WTC11 (cell line): ENCODE results near the gene DNM3. TPM values are rescaled to one million over a fixed set of nuclear protein-coding genes. Genes with fewer than 3 reads are reported as not detected.

Source experiments
- AR ChIP-seq: fragments of 250-450 bp; sonication (Bioruptor Pico); IDR thresholded peaks from 2 replicates; pipeline ENCODE4 v1.9.0; 2021; ENCODE audit warnings: mild to moderate bottlenecking
- ATF3 ChIP-seq: sonication (generic); formaldehyde crosslinking; conservative IDR thresholded peaks from 2 replicates; pipeline ENCODE4 v1.8.1; 2022; ENCODE audit warnings: mild to moderate bottlenecking, missing genetic modification reagents
- ATF6 ChIP-seq: sonication (generic); formaldehyde crosslinking; IDR thresholded peaks from 2 replicates; pipeline ENCODE4 v1.8.1; 2023; ENCODE audit warnings: mild to moderate bottlenecking, missing genetic modification reagents
- ERG ChIP-seq: fragments of 250-450 bp; sonication (Bioruptor Pico); IDR thresholded peaks from 2 replicates; pipeline ENCODE4 v1.8.0; 2021; ENCODE audit warnings: mild to moderate bottlenecking
- FOXP4 ChIP-seq: sonication (generic); formaldehyde crosslinking; IDR thresholded peaks from 2 replicates; pipeline ENCODE4 v1.8.0; 2022; ENCODE audit warnings: mild to moderate bottlenecking, missing genetic modification reagents
- IRF1 ChIP-seq: sonication (generic); formaldehyde crosslinking; IDR thresholded peaks from 2 replicates; pipeline ENCODE4 v1.8.0; 2023; ENCODE audit warnings: missing genetic modification reagents
- NFYB ChIP-seq: sonication (generic); formaldehyde crosslinking; conservative IDR thresholded peaks from 2 replicates; pipeline ENCODE4 v1.8.0; 2022; ENCODE audit warnings: low read depth, missing genetic modification reagents
- OVOL2 ChIP-seq: fragments of 250-450 bp; sonication (Bioruptor Pico); IDR thresholded peaks from 2 replicates; pipeline ENCODE4 v1.9.0; 2021; ENCODE audit warnings: mild to moderate bottlenecking, borderline replicate concordance
- PRRX2 ChIP-seq: fragments of 250-450 bp; sonication (Bioruptor Pico); IDR thresholded peaks from 2 replicates; pipeline ENCODE4 v1.8.0; 2021; ENCODE audit warnings: mild to moderate bottlenecking
- SOX15 ChIP-seq: fragments of 250-450 bp; sonication (Bioruptor Pico); IDR thresholded peaks from 2 replicates; pipeline ENCODE4 v1.9.0; 2021; ENCODE audit warnings: mild to moderate bottlenecking
- TEAD4 ChIP-seq: sonication (generic); formaldehyde crosslinking; IDR thresholded peaks from 2 replicates; pipeline ENCODE4 v1.8.0; 2022; ENCODE audit warnings: mild to moderate bottlenecking, missing genetic modification reagents
- ZBTB43 ChIP-seq: sonication (generic); formaldehyde crosslinking; IDR thresholded peaks from 2 replicates; pipeline ENCODE4 v1.8.1; 2023; ENCODE audit warnings: mild to moderate bottlenecking, missing genetic modification reagents
- ZNF281 ChIP-seq: sonication (generic); formaldehyde crosslinking; IDR thresholded peaks from 2 replicates; pipeline ENCODE4 v1.8.0; 2023; ENCODE audit warnings: mild to moderate bottlenecking, missing genetic modification reagents
- total RNA-seq: library from RNA; stranded (reverse); gene quantifications from 3 replicates; pipeline ENCODE4 v1.2.3, GENCODE V29; 2021

The DNM3 gene
- total RNA-seq, 1 experiment from 2014 or later: 1.9 TPM

GRCh38 chr1:171835891-171836290, 5.4 kb upstream of the DNM3 start (continued):
- TF ChIP-seq ZBTB43 (CRISPR knock-in tag) (no peak), PRRX2 (no peak), OVOL2 (CRISPR knock-in tag) (no peak), NFYB (CRISPR knock-in tag) (no peak), ERG (no peak), FOXP4 (CRISPR knock-in tag) (no peak), SOX15 (CRISPR knock-in tag) (no peak), ATF6 (CRISPR knock-in tag) (no peak), ATF3 (no peak), IRF1 (no peak), ZNF281 (CRISPR knock-in tag) (no peak), TEAD4 (CRISPR knock-in tag) (no peak), AR (CRISPR knock-in tag) (no peak)
